HG03095 (cell line): ENCODE data around the gene CHST11.
A peak's percentile ranks its signal among the peaks of the same experiment; 100 is the strongest.
"Not testable (repeated sequence)": the region's sequence is repeated elsewhere in the genome, so short reads cannot be mapped to it uniquely, and the experiment has no call there.

Experiments
- ATAC-seq: cut with Tn5 transposase; IDR thresholded peaks from one replicate; pipeline ENCODE4 v1.9.1; 2021; ENCODE audit warnings: moderate library complexity; ENCODE audit not compliant: unreplicated experiment

The CHST11 gene

DNA sequence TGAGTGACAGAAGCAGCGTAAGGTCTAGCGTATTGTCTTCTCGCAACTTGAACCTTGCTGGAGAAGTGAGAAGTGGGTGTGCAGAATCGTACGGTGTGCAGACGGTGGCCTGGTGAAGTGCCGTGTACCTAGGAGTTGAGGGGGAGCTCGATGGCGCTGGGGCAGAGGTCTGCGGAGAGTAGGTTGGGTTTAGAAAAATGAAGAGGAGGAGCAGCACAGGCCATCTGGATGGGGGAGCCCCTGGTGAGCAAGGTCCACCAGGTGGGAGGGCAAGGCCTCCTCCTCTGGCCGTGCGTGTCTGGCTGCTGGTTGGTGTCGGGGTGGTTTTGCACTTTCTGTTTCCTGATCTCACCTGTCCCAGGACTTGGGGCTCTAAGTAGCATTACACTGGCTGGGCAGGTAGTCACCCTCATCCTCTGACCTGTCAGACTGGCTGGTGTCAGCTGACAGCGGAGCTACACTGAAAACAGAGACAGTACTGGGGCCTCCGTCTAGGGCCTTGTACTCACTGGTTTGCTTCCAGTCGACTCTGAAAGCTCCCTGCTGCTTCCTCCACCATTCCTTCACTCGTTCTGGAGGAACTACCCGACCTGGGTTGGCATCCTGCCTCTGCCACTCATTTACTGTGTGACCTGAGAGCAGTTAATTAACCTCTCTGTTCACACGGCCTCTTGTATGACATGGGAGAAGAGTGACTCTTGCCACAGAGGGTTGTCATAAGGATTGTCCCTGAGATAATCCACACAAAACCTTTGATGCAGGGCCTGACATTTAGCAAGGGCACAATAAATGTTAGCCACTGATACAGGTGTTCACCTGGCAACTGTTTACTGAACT lies 273.1 kb downstream of the CHST11 start:
- no peak for ATAC-seq

DNA sequence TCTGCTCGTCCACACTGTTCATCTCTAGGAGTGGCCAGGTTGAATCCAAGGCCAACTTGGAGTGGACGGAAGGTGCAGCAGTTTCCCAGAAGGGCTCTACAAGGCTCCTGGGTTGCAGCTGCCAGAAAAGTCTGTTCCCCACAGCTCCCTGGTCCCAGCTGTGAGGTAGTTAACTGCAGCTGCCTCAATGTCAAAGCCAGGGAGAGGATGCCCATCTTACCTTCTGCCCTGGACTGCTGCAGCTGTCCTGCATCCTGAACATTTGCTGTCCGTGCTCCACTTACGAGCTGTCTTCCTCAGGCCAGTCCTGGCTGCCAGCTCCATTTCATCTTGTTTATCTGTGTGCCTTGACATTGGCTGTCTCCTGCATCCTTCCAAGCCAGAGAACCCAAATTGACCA lies 274.0 kb downstream of the CHST11 start:
- ATAC-seq: no peak

DNA sequence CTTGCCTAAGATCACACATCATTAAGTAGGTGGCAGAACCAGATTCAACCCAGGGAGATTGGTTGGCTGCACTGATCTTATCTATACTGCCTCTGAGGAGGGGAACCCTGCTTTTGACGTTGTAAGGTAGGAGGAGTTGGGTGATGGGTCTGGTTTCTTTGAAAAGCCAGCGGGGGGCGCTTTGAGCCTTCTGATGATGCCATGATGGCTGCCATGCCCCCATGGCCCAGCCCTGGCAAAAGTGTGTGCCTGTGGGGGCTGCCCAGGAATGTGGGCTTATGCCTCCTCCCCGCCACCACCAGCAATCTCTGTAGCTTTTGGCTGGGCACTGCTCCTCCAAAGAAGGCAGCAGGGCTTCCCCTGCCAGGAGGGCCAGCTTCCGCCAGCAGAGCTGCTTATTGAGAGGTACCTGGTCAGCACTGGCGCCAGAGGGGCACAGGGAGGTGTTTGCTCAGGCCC lies 277.0 kb downstream of the CHST11 start:
- ATAC-seq: no peak

DNA sequence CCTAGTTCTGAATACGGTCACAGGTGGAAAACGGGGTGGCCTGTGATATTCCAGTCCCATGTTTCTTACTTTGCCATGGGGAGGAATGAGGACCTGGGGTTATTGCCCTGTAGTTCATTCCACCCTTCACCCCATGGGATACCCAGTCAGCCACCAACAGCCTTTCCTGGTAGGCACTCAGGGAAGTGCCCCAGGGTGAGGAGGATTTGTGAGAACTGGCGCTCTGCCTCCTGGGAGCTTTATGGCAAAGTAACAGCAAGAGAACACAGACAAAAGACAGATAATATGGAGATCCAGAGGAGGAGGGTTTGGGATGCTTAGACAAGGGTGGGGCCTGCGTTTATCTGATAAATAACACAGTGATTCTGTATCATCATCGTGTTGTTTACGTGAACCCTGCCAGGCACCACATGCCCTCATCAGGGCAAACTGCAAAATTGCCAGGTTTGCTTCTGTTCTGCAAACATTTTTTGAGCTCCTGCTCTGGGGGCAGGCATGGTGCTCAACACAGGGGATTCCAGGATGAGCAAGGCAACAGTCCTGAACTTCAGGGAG lies 277.9 kb downstream of the CHST11 start:
- ATAC-seq: no peak

DNA sequence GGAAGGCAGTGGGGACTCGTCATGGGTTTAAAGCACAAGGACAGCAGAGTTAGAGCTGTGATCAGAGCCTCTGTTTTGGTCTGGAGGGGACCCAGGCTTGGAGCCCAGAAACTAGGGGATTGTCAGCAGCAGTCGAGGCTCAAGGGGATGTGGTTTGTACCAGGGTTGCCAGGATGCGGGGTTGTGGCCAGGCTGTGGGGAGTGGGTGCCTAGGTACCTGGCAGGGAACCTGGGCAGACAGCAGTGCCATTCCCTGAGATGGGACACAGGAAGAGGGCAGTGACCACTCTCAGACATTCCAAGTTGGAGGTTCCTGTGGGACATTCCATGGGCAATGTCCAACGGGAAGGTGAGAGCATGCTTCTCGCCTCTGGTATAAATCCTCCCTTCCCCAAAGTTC lies 279.1 kb downstream of the CHST11 start:
- no peak for ATAC-seq

DNA sequence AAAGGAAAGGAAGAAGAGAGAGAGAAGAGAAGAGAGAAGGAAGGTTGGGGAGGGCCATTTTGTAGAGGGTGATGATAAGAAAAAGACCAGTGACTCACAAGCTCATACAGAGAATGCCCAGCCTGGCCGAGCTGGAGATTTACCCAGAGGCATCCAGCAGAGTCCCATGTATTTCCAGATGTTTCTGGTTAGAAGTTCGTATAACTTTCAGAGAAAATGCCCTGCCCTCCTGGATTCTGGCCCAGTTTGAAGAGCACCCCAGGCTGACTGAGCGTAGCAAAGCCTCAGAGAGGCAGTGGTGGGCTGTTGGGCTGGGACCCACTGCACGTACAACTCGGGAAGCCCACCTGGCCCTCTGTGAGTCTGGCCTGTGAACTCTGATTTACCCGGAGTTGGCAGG lies 279.6 kb downstream of the CHST11 start:
- no peak for ATAC-seq

DNA sequence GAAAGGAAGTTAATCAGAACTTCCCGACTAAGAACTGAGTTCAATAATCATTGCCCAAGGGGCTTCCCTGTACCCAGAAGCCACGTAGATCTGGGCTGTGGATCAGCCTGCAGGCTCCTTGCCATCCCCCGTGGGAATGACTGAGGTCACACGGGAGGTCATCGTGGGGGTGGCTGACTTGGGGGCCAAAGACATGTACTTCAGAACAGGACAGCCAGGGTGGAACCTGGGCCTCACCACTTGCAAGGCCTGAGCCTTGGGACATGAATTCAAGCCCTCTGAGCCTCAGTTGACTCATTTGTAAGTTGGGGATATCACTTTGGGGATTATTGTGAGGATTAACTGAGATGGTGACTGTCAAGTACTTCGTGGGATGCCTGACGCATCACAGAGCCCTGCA lies 280.4 kb downstream of the CHST11 start:
- ATAC-seq: no peak

DNA sequence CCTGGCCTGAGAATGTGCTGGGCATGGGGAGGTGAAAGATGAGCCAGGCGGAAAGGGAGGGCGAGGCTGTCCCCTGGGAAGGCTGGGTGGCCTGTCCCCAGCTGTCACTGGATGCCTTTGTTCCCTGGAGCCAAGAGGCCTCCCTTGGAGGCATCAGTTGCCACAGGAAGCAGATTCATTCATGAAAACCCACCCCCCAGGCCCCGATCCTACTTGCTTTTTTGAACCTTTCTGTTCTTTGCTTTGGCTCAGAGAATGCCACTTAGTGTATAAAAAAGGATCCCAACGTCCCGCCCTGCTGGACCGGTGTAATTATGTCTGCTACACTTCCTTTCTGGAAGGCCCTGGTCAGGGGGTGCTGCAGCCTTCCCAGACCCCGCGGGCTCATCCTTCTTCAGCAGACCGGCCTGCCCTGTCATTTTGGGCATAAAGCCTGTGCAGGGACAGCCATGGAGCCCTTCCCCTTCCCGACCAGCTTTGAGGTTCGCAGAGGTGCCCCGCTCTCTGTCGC lies 281.1 kb downstream of the CHST11 start:
- no peak for ATAC-seq

DNA sequence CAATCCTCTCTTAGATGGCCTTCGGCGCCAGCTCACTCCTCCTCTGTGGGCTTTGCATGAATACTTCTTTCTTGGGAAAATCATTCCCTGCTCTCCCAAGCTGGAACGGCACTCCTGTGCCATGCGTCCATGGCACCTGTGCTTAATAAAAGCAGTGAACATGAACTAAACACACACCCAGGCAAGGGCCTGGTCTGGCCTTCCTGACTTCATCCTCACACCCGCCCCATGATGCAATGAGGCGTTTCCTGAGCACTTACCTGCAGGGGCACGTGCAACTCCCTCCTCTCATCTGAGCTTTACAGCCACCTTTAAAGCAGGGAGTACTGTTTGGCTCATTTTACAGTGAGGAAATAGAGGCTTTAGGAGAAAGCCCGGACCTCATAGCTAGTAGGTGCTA lies 281.6 kb downstream of the CHST11 start:
- no peak for ATAC-seq

DNA sequence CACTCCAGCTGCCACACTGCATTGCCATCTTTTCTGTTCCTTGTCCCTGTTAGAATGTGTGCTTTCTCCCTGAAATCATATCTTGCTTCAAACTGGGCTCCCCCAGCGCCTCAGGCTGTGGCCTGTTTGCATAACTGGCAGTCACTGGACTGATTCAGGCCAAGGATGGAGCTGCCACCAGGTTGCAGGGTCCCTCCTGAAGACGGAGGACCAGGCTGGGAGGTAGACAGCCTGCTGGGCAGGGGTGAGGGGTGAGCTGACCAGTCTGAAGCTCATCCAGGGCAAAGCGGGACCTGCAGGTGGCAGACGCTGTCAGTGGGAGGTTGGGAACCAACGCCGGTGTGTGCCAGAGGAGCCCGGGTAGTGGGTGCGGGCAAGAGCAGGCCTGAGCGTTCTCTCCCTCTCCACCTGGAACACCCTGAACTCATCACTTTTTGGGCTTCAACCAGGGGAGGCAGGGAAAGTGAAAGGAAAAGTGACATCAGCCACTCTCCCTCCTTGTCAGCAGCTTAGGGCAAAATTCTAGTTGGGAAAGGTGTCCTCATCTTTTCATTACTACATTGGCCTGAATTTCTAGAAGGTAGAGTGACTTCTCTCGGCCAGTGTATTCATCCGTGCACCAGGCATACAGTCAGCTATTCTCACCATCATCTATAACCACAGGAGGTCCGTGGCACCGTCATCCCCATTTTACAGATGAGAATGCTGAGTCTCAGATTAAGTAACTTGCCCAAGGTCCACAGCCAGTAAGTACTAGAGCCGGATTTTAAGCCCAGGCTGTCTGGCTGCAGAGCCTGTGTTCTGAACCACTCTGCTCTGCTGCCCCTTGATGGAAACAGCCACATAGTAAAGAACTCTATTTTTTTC lies 282.3 kb downstream of the CHST11 start:
- ATAC-seq: no peak

DNA sequence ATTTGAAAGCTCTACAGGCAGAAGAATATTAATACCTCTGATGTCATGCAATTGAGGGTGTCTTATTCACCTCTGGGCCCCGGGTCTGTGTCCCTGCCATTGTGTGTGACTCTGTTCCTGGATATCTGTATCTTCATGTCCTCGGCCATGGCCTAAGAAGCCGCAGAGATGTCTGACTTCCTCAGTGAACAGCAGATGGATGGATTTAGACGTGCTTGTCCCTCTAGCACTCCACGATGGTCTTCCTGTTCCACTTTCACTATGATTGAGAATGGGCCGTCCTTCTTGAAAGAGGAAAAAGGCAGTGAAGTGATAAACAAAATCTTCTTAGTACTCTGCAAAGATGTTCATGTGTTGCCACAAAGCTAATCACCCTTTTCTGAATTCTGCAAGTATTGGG lies 283.9 kb downstream of the CHST11 start:
- peak; percentile 74 for ATAC-seq

DNA sequence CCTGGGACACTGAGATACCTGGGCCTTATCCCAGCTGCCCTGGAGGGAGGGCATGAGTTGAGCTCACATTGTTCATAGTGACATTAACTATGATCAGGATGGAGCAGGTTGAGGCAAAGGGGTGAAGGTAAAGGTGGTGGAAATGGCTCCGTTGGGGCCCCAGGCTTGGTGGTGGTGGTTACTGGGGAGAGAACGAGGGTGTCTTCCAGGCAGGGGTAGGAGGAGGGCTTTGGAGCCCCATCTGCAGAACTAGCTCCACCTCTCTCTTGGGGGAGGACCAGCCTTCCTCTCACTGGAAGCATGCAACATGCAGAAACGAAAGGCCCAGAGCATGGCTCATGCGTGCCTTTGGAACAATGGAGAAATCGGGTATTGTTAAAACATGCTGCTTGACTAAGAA lies 284.3 kb downstream of the CHST11 start:
- peak; percentile 14 for ATAC-seq

DNA sequence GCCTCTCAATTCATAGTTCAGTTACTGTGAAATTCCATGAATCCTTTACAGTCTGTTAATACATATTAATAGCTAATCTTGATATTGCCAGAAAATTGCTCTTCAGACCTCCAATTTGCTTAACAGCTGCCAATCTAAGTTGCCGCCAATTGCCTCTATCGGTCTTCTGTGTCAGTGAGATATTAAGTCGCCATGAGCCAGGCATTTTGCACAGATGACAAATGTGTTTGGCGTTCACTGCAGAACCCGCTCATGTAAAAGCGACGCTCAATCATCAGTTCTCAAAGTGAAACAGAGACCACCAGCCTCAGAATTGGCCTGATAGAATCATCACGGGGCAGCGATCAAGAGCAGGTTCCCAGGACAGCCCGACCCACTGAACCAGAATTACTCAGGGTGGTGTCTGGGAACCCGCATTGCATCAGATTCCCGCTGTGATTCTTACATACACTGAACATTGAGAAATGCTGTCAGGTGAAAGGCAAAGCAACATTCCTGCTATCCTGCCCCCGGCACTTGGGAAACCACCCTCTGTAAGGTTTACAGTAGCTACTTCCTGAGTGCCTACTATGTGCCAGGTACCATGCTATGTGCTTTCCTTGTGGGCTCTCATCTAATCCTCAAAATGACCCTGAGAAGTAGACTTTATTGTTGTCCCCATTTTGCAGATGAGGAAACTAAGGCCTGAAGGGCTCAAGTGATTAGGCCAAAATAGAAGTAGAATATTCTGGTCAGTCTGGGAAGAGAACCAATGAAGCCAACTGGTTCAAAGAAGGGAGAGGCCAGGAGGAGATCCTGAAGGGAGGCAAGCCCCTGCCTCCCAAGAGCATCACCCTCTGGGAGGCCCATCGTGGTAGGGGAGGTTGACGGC lies 285.0 kb downstream of the CHST11 start:
- no peak for ATAC-seq

DNA sequence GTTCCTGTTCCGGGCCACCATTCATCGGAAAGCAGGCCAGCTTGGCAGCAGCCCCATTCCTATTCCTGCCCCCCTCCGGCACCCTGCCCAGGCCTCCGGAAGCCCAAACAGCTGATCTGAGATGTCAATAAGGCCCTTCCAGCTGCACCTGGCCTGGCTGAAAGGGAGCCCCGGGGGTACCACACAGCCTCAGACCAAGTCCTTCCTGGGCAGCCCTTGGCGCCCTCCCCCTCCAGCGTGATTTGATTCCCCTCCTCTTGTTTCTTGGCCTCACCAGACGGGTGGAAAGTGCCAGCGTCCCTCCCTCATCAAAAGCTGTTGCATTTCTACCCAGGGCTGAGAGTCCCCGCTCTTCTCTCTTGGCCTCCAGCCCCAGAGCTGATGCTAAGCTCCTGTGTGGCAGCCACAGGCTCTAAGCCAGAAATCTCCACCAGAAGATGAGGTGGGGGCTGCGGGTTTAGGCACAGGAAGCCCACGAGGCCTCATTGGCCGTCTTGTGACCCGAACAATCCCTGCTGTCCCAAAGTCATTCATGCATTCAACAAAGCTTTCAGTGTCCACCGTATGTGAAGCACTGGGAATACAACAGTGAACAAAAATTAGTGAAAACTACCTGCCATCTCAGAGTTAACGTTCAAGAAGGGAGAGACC lies 285.9 kb downstream of the CHST11 start:
- no peak for ATAC-seq

DNA sequence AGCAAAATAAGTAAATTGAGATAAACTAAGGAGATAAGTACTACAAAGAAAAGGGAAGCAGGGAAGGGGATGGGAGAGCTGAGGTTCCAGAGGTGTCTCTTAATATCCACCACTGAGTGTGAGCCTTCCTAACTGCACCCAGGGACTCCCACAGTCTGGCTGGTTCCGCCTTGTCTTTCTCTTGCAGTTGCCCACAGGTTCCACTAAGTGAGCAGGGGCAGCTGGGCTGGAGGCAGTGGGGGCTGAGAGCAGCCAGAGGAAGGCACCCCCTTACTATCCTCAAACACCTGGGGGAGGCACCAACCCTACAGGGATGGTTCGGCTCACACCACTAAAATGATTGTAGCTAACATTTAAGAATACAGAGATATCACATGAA lies 286.4 kb downstream of the CHST11 start:
- ATAC-seq: no peak

DNA sequence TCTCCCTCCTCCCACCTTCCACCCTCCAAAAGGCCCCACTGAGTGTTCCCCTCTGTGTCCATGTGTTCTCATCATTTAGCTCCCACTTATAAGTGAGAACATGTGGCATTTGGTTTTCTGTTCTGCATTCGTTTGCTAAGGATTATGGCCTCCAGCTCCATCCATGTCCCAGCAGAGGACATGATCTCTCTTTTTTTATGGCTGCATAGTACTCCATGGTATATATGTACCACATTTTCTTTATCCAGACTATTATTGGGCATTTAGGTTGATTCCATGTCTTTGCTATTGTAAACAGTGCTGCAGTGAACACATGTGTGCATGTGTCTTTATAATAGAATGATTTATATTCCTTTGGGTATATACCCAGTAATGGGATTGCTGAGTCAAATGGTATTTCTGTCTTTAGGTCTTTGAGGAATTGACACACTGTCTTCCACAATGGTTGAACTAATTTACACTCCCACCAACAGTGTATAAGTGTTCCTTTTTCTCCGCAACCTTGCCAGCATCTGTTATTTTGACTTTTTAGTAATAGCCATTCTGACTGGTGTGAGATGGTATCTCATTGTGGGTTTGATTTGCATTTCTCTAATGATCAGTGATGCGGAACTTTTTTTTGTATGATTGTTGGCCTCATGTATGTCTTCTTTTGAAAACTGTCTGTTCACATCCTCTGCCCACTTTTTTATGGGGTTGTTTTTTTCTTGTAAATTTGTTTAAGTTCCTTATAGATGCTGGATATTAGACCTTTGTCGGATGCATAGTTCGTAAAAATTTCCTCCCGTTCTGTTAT lies 287.2 kb downstream of the CHST11 start:
- not testable (repeated sequence) for ATAC-seq

DNA sequence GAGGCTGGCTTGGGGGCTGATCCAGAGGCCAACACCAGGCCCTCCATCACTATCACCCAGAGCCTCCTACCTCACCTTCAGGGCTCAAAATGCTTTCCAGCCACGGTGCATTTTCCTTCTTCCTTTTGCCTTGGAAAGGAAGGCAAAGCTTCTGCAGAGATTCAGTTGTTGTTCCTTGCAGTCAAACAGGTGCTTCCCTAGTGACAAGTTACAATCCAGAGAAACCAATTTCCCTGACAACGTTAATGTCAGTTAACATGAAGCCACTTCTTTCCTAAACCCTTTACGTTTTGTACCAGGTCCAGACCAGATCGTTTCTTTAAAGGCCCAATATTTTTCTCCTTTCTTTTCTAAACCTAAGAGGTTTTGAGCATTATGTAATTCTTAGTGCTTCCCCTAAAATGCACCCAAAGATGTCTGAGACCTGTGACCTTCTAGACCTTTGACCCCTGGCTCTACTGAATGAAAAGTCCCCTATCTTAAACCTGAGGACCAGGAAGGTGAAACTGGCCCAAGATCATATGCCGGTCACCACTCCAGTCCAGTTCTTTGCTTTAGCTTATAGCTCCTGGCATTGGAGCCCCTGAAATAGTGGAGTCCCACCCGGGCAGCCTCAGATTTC lies 289.8 kb downstream of the CHST11 start:
- ATAC-seq: no peak

DNA sequence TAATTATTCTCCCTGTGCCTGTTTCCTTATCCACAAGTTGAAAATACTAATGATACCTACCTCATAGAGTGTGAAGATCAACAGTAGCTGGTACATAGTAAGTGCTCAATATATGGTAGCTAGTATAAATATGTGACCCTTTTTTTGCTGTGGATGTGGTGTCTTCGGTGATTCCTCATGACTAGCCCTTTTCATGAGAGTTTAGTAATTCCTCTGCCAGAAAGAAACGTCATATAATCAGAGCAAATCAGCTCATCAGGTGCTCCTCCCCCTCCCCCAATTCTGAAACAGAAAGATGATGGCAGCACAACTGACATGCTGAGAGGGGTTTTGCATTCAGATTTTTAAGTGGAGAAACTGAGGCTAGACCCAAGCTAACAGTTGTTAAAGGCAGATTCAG lies 290.6 kb downstream of the CHST11 start:
- no peak for ATAC-seq

DNA sequence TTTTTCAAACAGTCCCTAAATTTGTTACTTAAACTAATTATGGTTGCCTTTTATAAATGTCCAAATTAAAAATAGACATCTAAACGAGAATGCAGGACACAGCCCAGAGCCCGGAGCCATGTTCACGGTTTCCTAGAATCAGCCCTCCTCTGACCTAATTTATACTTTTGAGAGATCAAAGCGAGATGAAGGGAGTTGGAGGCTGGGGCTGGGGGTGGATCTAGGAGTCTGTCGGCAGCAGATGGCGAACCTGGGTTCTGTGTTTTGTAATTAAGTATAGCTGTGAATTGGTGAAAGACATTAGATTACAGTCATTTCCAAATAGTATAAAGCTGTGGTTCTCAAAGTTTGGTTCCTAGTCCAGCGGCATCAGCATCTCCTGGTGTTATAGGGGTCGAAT lies 291.2 kb downstream of the CHST11 start:
- no peak for ATAC-seq
